ENCODE data around the gene CCDC149. TPM values are rescaled to one million over a fixed set of nuclear protein-coding genes. Genes with fewer than 3 reads are reported as not detected.

The CCDC149 gene
- total RNA-seq, 1 experiment from 2014 or later: 5.3 TPM

DNA sequence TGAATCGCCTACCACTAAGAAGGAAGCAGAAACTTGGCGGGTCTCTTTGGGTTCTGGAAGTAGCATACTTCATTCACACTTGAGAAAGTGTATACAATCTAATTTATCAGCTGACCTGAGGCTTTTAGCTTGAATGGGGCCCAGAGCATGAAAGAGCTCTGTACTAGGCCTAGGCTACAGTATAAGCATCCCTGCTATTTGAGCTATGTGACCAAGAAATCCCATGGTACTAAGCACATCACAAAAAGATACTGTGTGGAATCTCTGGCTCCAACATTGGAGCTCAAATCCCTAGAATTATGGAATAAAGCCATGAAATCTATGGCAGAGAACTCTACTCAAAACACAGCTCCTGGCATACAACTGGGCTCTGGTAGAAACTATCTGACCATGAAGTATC lies 43.9 kb upstream of the CCDC149 start:
- ATAC-seq (no peak), DNase-seq (ENCODE audit: low read depth, low spot score) (no peak)
- Histone ChIP-seq H3K79me2 (ENCODE audit: insufficient read depth, low read length) (no peaks in the 10 kb centered on the region), H2AFZ (ENCODE audit: low read depth, low read length, poor library complexity, severe bottlenecking) (no peak overlapping the region), H3K27me3 (ENCODE audit: insufficient read depth, low read length) (0 out of 2 replicates have a peak, but pooled peaks cover 4% of the 10 kb centered on the region), H3K4me2 (ENCODE audit: low read length) (no peak overlapping the region), H3K36me3 (ENCODE audit: control insufficient read depth in 1 of 2, insufficient read depth in 2 of 2, low read length in 2 of 2) (no peaks in the 10 kb centered on the region), H3K9me2 (ENCODE audit: insufficient read depth) (no peaks in the 10 kb centered on the region), H3K4me3 (replicated peaks in 1 of 2; ENCODE audit: low read depth in 1 of 2, low read length in 2 of 2) (no peak overlapping the region), H4K20me1 (ENCODE audit: insufficient read depth) (no peaks in the 10 kb centered on the region), H3K9ac (ENCODE audit: low read length) (no peak overlapping the region), H3K4me1 (ENCODE audit: control insufficient read depth in 1 of 2, insufficient read depth in 2 of 2, low read length in 2 of 2) (no peaks in the 10 kb centered on the region), H3K27ac (ENCODE audit: low read depth, low read length) (no peak overlapping the region), H3K9me3 (ENCODE audit: control insufficient read depth in 1 of 2, insufficient read depth in 1 of 2, low read depth in 1 of 2, low read length in 2 of 2) (no peaks in the 10 kb centered on the region)
- intact Hi-C loops (cut with micrococcal nuclease): no loop called here
- RAD21 ChIA-PET (ENCODE audit: low non-redundant PET in 1 of 2, low total read pairs in 2 of 2, uncharacterized antibody in 2 of 2, unreplicated experiment in 2 of 2): no interaction called here
- TF ChIP-seq, protein P1, sequence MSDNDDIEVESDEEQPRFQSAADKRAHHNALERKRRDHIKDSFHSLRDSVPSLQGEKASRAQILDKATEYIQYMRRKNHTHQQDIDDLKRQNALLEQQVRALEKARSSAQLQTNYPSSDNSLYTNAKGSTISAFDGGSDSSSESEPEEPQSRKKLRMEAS (IDR thresholded peaks at IDR 0.05): no peak
- TF ChIP-seq ZNF274 (IDR thresholded peaks at IDR 0.05; ENCODE audit: low read depth, low read length): no peak
- POLR2A ChIA-PET: no interaction called here
- no TSS peak for BruUV-seq (replicated peaks)
- CTCF ChIA-PET: no interaction called here

DNA sequence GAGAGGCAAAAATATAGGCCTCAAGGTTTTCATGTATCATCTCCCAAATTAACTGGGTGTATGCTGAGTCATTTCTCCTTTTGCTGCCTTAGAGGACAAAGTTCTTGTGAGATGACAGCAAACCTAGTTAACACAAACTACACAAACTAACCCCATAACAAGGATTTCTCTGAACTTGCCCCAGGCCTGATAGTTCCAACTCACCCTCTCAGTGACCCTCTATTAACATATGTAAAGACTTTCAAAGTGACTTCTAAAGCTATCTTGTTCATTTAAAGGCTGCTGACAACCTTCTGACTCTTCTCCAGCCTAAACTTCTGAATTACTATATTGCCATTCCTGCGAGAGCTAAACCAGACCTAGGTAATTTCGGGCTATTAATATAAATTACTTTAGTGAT lies 43.2 kb upstream of the CCDC149 start:
- no peak overlapping the region for H3K4me3 ChIP-seq (replicated peaks in 1 of 2; ENCODE audit: low read depth in 1 of 2, low read length in 2 of 2)
- no peaks in the 10 kb centered on the region for H3K36me3 ChIP-seq (ENCODE audit: control insufficient read depth in 1 of 2, insufficient read depth in 2 of 2, low read length in 2 of 2)
- no peaks in the 10 kb centered on the region for H3K9me2 ChIP-seq (ENCODE audit: insufficient read depth)
- H3K27me3 ChIP-seq (ENCODE audit: insufficient read depth, low read length): 0 out of 2 replicates have a peak, but pooled peaks cover 6% of the 10 kb centered on the region
- no peak overlapping the region for H3K9ac ChIP-seq (ENCODE audit: low read length)
- no TSS peak for BruUV-seq (replicated peaks)
- H3K4me2 ChIP-seq (ENCODE audit: low read length): no peak overlapping the region
- H3K4me1 ChIP-seq (ENCODE audit: control insufficient read depth in 1 of 2, insufficient read depth in 2 of 2, low read length in 2 of 2): no peaks in the 10 kb centered on the region
- H3K9me3 ChIP-seq (ENCODE audit: control insufficient read depth in 1 of 2, insufficient read depth in 1 of 2, low read depth in 1 of 2, low read length in 2 of 2): no peaks in the 10 kb centered on the region
- ChIA-PET RAD21 (ENCODE audit: low non-redundant PET in 1 of 2, low total read pairs in 2 of 2, uncharacterized antibody in 2 of 2, unreplicated experiment in 2 of 2) (no interaction called here), CTCF (no interaction called here), POLR2A (no interaction called here)
- H4K20me1 ChIP-seq (ENCODE audit: insufficient read depth): no peaks in the 10 kb centered on the region
- H3K27ac ChIP-seq (ENCODE audit: low read depth, low read length): no peak overlapping the region
- DNase-seq (ENCODE audit: low read depth, low spot score) (no peak), ATAC-seq (no peak)
- intact Hi-C loops (cut with micrococcal nuclease): no loop called here
- H3K79me2 ChIP-seq (ENCODE audit: insufficient read depth, low read length): no peaks in the 10 kb centered on the region
- H2AFZ ChIP-seq (ENCODE audit: low read depth, low read length, poor library complexity, severe bottlenecking): no peak overlapping the region
- TF ChIP-seq, protein P2, sequence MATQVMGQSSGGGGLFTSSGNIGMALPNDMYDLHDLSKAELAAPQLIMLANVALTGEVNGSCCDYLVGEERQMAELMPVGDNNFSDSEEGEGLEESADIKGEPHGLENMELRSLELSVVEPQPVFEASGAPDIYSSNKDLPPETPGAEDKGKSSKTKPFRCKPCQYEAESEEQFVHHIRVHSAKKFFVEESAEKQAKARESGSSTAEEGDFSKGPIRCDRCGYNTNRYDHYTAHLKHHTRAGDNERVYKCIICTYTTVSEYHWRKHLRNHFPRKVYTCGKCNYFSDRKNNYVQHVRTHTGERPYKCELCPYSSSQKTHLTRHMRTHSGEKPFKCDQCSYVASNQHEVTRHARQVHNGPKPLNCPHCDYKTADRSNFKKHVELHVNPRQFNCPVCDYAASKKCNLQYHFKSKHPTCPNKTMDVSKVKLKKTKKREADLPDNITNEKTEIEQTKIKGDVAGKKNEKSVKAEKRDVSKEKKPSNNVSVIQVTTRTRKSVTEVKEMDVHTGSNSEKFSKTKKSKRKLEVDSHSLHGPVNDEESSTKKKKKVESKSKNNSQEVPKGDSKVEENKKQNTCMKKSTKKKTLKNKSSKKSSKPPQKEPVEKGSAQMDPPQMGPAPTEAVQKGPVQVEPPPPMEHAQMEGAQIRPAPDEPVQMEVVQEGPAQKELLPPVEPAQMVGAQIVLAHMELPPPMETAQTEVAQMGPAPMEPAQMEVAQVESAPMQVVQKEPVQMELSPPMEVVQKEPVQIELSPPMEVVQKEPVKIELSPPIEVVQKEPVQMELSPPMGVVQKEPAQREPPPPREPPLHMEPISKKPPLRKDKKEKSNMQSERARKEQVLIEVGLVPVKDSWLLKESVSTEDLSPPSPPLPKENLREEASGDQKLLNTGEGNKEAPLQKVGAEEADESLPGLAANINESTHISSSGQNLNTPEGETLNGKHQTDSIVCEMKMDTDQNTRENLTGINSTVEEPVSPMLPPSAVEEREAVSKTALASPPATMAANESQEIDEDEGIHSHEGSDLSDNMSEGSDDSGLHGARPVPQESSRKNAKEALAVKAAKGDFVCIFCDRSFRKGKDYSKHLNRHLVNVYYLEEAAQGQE (IDR thresholded peaks at IDR 0.05; ENCODE audit: low read depth): no peak
- TF ChIP-seq, protein P3, sequence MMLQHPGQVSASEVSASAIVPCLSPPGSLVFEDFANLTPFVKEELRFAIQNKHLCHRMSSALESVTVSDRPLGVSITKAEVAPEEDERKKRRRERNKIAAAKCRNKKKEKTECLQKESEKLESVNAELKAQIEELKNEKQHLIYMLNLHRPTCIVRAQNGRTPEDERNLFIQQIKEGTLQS (IDR thresholded peaks at IDR 0.05): no peak
- TF ChIP-seq SIN3A (IDR thresholded peaks at IDR 0.05; ENCODE audit: low read depth): no peak
- TF ChIP-seq EZH2 (IDR thresholded peaks at IDR 0.05): no peak
- TF ChIP-seq FOSL1 (IDR thresholded peaks at IDR 0.05; ENCODE audit: low read depth): no peak
- TF ChIP-seq SP1 (IDR thresholded peaks at IDR 0.05; ENCODE audit: low read depth): no peak
- TF ChIP-seq SRF (IDR thresholded peaks at IDR 0.05; ENCODE audit: low read depth): no peak
- no peak for TF ChIP-seq RAD21 (IDR thresholded peaks at IDR 0.05; ENCODE audit: low read depth)
- no peak for TF ChIP-seq CEBPB (IDR thresholded peaks at IDR 0.05; ENCODE audit: low read depth)
- TF ChIP-seq, protein P1 (IDR thresholded peaks at IDR 0.05): no peak
- no peak for TF ChIP-seq ZFX (IDR thresholded peaks at IDR 0.05)
- no peak for TF ChIP-seq POLR2AphosphoS5 (IDR thresholded peaks at IDR 0.05; ENCODE audit: low read depth, low read length)
- TF ChIP-seq CBX3 (IDR thresholded peaks at IDR 0.05; ENCODE audit: low read depth): no peak
- no peak for TF ChIP-seq TCF7L2 (IDR thresholded peaks at IDR 0.05; ENCODE audit: borderline replicate concordance, extremely low read depth, insufficient read depth, insufficient read length)
- TF ChIP-seq ZNF274 (IDR thresholded peaks at IDR 0.05; ENCODE audit: low read depth, low read length): no peak
- no peak for TF ChIP-seq EGR1 (IDR thresholded peaks at IDR 0.05; ENCODE audit: low read depth)
- TF ChIP-seq POLR2A (IDR thresholded peaks at IDR 0.05; ENCODE audit: borderline replicate concordance, extremely low read depth, insufficient read depth, insufficient read length): no peak
